Stimulated activated CD8-positive, alpha-beta memory T cell treated with anti-CD3 and anti-CD28 coated beads, Interleukin-4, amount 100 ng/mL, for 48 hours (primary cell): ENCODE measurements around the gene DSCAM.
"Not testable (repeated sequence)": the region's sequence is repeated elsewhere in the genome, so short reads cannot be mapped to it uniquely, and the experiment has no call there.

Experiments
- DNase-seq: peaks from one replicate; pipeline ENCODE4 v3.0.0-alpha.2; 2020

DSCAM gene

GRCh38 chr21:40270047-40270446 lies 576.9 kb downstream of the DSCAM start:
- DNase-seq, result no peak

- no peak for DNase-seq
These were observed 577.7 kb downstream of the DSCAM start for GRCh38 chr21:40269239-40269638.

- not testable (repeated sequence) for DNase-seq
These were observed 588.5 kb downstream of the DSCAM start for GRCh38 chr21:40258456-40258855.

- DNase-seq, result no peak
These were observed 589.6 kb downstream of the DSCAM start for GRCh38 chr21:40257342-40257741.

GRCh38 chr21:40255518-40256444 lies 591.2 kb downstream of the DSCAM start:
- no peak for DNase-seq

- DNase-seq, result no peak
These were observed 592.2 kb downstream of the DSCAM start for GRCh38 chr21:40254540-40255465.

GRCh38 chr21:40253112-40253511 lies 593.8 kb downstream of the DSCAM start:
- DNase-seq, result no peak

- DNase-seq, result no peak
These were observed 596.3 kb downstream of the DSCAM start for GRCh38 chr21:40250514-40251294.

GRCh38 chr21:40244981-40245380 lies 602.0 kb downstream of the DSCAM start:
- DNase-seq, result no peak

- DNase-seq, result no peak
These were observed 603.3 kb downstream of the DSCAM start for GRCh38 chr21:40243685-40244084.

GRCh38 chr21:40242586-40243265 lies 604.2 kb downstream of the DSCAM start:
- DNase-seq, result no peak

GRCh38 chr21:40235528-40235927 lies 611.4 kb downstream of the DSCAM start:
- no peak for DNase-seq

GRCh38 chr21:40231979-40232378 lies 615.0 kb downstream of the DSCAM start:
- DNase-seq, result no peak

GRCh38 chr21:40227096-40227495 lies 619.9 kb downstream of the DSCAM start:
- no peak for DNase-seq

- DNase-seq, result no peak
These were observed 631.0 kb downstream of the DSCAM start for GRCh38 chr21:40215941-40216340.

GRCh38 chr21:40210251-40210650 lies 636.7 kb downstream of the DSCAM start:
- no peak for DNase-seq

GRCh38 chr21:40208948-40209345 lies 638.0 kb downstream of the DSCAM start:
- no peak for DNase-seq

GRCh38 chr21:40208206-40208947 lies 638.6 kb downstream of the DSCAM start:
- DNase-seq, result no peak

- DNase-seq, result no peak
These were observed 646.0 kb downstream of the DSCAM start for GRCh38 chr21:40200946-40201345.

- DNase-seq, result no peak
These were observed 646.8 kb downstream of the DSCAM start for GRCh38 chr21:40200126-40200525.

- DNase-seq, result no peak
These were observed 652.6 kb downstream of the DSCAM start for GRCh38 chr21:40194185-40194980.
